ENCODE data around the gene HLF. TPM values are rescaled to one million over a fixed set of nuclear protein-coding genes. Genes with fewer than 3 reads are reported as not detected.

HLF gene
- total RNA-seq, 1 donor from 2014 or later: 3.3 TPM

GRCh38 chr17:55254375-55254774, 10.4 kb upstream of the HLF start:
- no peak for DNase-seq (ENCODE audit: low spot score)

- no peak for DNase-seq (ENCODE audit: low spot score)
These were observed 6.1 kb upstream of the HLF start for GRCh38 chr17:55258578-55259135.

DNA sequence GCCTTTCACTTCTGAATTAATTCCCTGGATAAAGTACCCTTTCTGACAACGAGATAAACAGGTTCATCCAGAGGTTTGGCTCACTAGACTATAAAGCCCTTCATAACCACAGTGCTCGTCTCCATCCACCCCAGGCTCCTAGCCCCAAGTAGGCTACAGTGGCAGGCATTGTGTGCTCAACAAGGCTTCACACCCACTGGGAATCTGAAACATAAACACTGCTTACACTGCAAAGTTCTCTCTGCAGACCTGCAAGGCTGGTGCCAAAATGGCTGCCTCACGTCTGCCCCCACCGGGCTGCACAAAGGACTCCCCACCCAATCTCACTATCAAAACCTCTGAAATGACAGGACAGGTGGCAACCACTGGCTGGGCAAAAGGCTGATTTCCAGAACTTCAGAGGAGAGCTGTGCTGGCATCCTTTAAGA, 5.1 kb upstream of the HLF start:
- no peak for DNase-seq (ENCODE audit: low spot score)

- DNase-seq (ENCODE audit: low spot score): no peak
These were observed 3.4 kb upstream of the HLF start for GRCh38 chr17:55261311-55261710.

- DNase-seq (ENCODE audit: low spot score): no peak
These were observed 1.0 kb upstream of the HLF start for GRCh38 chr17:55263569-55264277.

GRCh38 chr17:55264278-55264644, 499 bp upstream of the HLF start:
- no peak for DNase-seq (ENCODE audit: low spot score)

DNA sequence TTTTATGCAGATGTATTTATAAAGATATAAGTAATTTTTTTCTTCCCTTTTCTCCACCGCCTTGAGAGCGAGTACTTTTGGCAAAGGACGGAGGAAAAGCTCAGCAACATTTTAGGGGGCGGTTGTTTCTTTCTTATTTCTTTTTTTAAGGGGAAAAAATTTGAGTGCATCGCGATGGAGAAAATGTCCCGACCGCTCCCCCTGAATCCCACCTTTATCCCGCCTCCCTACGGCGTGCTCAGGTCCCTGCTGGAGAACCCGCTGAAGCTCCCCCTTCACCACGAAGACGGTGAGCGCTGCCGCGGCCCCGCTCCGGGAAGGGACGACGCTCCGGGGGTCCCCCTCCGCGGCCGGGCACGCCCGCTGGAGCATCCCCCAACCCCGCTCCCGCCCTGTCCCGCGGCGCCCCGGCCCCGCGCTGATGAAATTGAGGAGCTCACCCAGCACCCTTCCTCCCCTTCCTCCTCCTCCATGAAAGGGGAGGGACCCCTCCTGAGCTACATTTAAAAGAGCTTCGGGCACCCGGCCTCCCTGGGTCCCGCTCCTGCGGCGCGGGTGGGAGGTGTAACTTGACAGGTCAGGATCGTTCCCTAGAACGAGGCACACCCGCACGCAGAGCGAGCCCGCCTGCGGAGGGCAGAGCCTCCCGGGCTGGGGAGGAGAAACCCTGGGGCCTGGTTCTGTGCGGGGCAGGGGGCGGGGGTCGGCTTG, 706 bp downstream of the HLF start:
- no peak for DNase-seq (ENCODE audit: low spot score)

GRCh38 chr17:55266051-55266957, 1.5 kb downstream of the HLF start:
- no peak for DNase-seq (ENCODE audit: low spot score)

GRCh38 chr17:55266958-55267688, 2.4 kb downstream of the HLF start:
- no peak for DNase-seq (ENCODE audit: low spot score)

DNA sequence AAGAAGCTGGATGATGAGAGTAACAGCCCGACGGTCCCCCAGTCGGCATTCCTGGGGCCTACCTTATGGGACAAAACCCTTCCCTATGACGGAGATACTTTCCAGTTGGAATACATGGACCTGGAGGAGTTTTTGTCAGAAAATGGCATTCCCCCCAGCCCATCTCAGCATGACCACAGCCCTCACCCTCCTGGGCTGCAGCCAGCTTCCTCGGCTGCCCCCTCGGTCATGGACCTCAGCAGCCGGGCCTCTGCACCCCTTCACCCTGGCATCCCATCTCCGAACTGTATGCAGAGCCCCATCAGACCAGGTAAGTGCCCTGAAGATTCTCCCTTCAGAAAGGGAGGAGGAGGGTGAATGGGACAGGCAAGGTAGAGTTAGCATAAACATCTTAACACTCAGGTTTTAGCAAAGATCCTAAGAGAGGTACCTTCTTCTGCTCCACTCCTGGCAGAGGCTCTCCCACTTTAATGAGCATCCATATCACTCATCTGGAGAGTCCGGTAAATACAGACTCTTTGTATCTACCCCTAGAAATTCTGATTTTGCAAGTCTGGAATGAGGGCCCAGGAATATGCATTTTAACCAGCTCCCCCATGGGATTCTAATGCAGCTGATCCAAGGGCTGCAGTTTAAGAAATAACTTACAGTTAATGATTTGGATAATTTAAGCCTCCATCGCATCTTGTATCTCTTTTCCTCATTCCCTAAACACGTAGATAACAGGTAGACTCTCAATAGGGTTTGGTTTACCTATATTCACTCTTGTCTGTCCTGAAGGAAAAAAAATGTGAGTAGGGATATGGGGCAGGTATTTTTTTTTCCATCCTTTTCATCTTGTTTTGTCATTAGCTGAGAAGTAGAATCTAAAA, 3.3 kb downstream of the HLF start:
- DNase-seq (ENCODE audit: low spot score): no peak

DNA sequence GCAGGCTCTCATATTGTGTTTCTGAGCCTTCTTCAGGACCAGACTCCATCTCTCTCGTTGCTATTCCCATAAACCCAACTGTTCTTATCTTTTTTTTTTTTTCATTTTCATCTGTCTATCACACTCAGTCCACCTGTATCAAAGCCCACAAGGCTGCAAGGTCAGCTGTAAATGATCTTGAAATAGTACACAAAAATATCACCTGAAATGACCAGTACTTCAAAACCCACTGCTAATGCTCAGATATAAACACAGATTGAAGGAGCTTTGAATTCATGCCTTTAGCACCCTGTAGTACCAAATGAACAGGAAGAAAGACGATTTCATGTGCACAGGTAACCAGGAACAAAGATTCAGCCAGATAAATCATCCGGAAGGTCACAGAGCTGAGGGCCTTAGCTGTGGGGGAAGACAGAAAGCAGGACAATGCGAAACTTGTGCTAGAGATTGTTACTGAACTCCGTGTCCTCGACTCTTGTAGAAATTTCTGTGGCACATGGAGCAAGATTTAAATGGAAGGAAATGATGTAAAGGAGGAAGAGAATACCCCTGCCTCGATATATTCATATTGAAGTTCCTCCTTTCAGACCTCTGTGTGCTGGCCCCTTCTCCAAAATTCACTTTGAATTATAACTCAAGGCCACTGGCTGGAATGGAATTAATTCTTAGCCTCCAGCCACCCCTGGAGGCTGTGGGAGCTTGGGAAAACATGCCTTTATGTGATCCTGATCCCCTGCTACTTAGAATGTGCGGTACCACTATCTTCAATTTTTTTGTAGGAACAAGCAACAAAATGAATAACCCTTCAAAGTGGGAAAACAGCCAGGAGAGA, 4.1 kb downstream of the HLF start:
- DNase-seq (ENCODE audit: low spot score): no peak

DNA sequence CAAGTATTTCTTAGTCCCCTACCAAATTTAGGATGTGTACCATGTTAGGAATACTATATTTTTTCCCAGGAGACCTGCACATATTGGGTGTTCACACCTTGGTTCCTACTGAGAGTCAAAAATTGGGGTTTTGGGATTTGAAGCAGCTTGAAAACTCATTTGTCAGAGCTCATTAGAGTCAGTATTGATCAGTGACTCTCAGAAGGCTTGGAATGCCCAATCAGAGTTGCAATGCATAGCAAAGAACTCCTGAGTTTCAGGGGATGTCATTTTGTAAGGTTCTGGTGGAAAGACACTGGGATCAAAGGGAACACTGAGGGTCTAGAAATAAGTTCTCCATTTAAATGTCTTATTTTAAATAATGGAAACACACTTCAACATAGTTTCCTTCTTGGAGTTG, 5.1 kb downstream of the HLF start:
- no peak for DNase-seq (ENCODE audit: low spot score)

- DNase-seq (ENCODE audit: low spot score): no peak
These were observed 6.4 kb downstream of the HLF start for GRCh38 chr17:55271223-55271571.

- DNase-seq (ENCODE audit: low spot score): no peak
These were observed 7.4 kb downstream of the HLF start for GRCh38 chr17:55271958-55272710.

GRCh38 chr17:55272711-55273578, 8.2 kb downstream of the HLF start:
- no peak for DNase-seq (ENCODE audit: low spot score)

- no peak for DNase-seq (ENCODE audit: low spot score)
These were observed 9.0 kb downstream of the HLF start for GRCh38 chr17:55273579-55274354.

Data from mesenteric fat pad (tissue), 1 donor.